HEK293 (cell line): ENCODE data around the gene PBRM1.

Experiments used
- BCL11B ChIP-seq: fragments of 450-650 bp; formaldehyde crosslinking; IDR thresholded peaks from 2 replicates; pipeline ENCODE4 v1.5.1; 2016; ENCODE audit warnings: low read depth, missing biosample characterization, missing genetic modification characterization
- GLI2 ChIP-seq: fragments of 450-650 bp; formaldehyde crosslinking; IDR thresholded peaks from 2 replicates; pipeline ENCODE4; 2017; ENCODE audit warnings: missing biosample characterization, missing genetic modification characterization, low read depth, borderline replicate concordance
- KLF16 ChIP-seq: fragments of 450-650 bp; formaldehyde crosslinking; IDR thresholded peaks from 2 replicates; pipeline ENCODE4 v1.5.1; 2017; ENCODE audit warnings: missing biosample characterization, missing genetic modification characterization
- KLF9 ChIP-seq: fragments of 450-650 bp; formaldehyde crosslinking; IDR thresholded peaks from 2 replicates; pipeline ENCODE4 v1.5.1; 2016; ENCODE audit warnings: missing biosample characterization, missing genetic modification characterization, low read depth
- SCRT1 ChIP-seq: fragments of 450-650 bp; formaldehyde crosslinking; IDR thresholded peaks from 2 replicates; pipeline ENCODE4 v1.5.1; 2016; ENCODE audit warnings: missing biosample characterization, missing genetic modification characterization, borderline replicate concordance
- SP3 ChIP-seq: fragments of 450-650 bp; formaldehyde crosslinking; IDR thresholded peaks from 2 replicates; pipeline ENCODE4 v1.5.1; 2016; ENCODE audit warnings: missing biosample characterization, missing genetic modification characterization
- SP7 ChIP-seq: fragments of 450-650 bp; formaldehyde crosslinking; IDR thresholded peaks from 2 replicates; pipeline ENCODE4 v1.5.1; 2016; ENCODE audit warnings: missing biosample characterization, missing genetic modification characterization
- YY1 ChIP-seq: fragments of 450-650 bp; formaldehyde crosslinking; IDR thresholded peaks from 2 replicates; pipeline ENCODE4 v1.5.1; 2018; ENCODE audit warnings: missing biosample characterization, missing genetic modification characterization
- ZBTB17 ChIP-seq: fragments of 450-650 bp; formaldehyde crosslinking; IDR thresholded peaks from 2 replicates; pipeline ENCODE4 v1.5.1; 2016; ENCODE audit warnings: missing biosample characterization, missing genetic modification characterization
- ZBTB48 ChIP-seq: fragments of 450-650 bp; formaldehyde crosslinking; IDR thresholded peaks from 2 replicates; pipeline ENCODE4 v1.5.1; 2016; ENCODE audit warnings: missing biosample characterization, missing genetic modification characterization
- ZBTB8A ChIP-seq: fragments of 450-650 bp; formaldehyde crosslinking; IDR thresholded peaks from 2 replicates; pipeline ENCODE4 v1.5.1; 2016; ENCODE audit warnings: missing biosample characterization, missing genetic modification characterization
- ZFHX2 ChIP-seq: fragments of 450-650 bp; formaldehyde crosslinking; conservative IDR thresholded peaks from 2 replicates; pipeline ENCODE4 v1.5.1; 2016; ENCODE audit warnings: missing biosample characterization, missing genetic modification characterization
- ZNF175 ChIP-seq: fragments of 450-650 bp; formaldehyde crosslinking; IDR thresholded peaks from 2 replicates; pipeline ENCODE4 v1.5.1; 2016; ENCODE audit warnings: missing biosample characterization, missing genetic modification characterization
- ZNF2 ChIP-seq: fragments of 450-650 bp; formaldehyde crosslinking; IDR thresholded peaks from 2 replicates; pipeline ENCODE4 v1.5.1; 2016; ENCODE audit warnings: missing biosample characterization, missing genetic modification characterization
- ZNF26 ChIP-seq: fragments of 450-650 bp; formaldehyde crosslinking; IDR thresholded peaks from 2 replicates; pipeline ENCODE4 v1.5.1; 2016; ENCODE audit warnings: missing biosample characterization, missing genetic modification characterization
- ZNF274 ChIP-seq, 2 experiments: fragments of 200-500 bp in 1 of 2; fragments of 450-650 bp in 1 of 2; sonication (Bioruptor generic) in 1 of 2; formaldehyde crosslinking in 1 of 2; IDR thresholded peaks; 2 replicates each; pipeline versions ENCODE4 v1.5.1 to v1.6.1; 2014 to 2016; ENCODE audit warnings: borderline replicate concordance in 1 of 2, inconsistent platforms in 1 of 2, low read length in 1 of 2, missing biosample characterization in 1 of 2, missing genetic modification characterization in 1 of 2
- ZNF324 ChIP-seq: fragments of 450-650 bp; formaldehyde crosslinking; IDR thresholded peaks from 2 replicates; pipeline ENCODE4 v1.5.1; 2016; ENCODE audit warnings: missing biosample characterization, missing genetic modification characterization
- ZNF350 ChIP-seq: fragments of 450-650 bp; formaldehyde crosslinking; IDR thresholded peaks from 2 replicates; pipeline ENCODE4 v1.5.0; 2017; ENCODE audit warnings: missing biosample characterization, mild to moderate bottlenecking, missing genetic modification characterization
- ZNF366 ChIP-seq: fragments of 450-650 bp; formaldehyde crosslinking; conservative IDR thresholded peaks from 2 replicates; pipeline ENCODE4 v1.5.1; 2016; ENCODE audit warnings: missing biosample characterization, missing genetic modification characterization
- ZNF394 ChIP-seq: fragments of 450-650 bp; formaldehyde crosslinking; IDR thresholded peaks from 2 replicates; pipeline ENCODE4 v1.5.1; 2016; ENCODE audit warnings: missing biosample characterization, missing genetic modification characterization, mild to moderate bottlenecking, moderate library complexity, borderline replicate concordance
- ZNF529 ChIP-seq: fragments of 450-650 bp; formaldehyde crosslinking; IDR thresholded peaks from 2 replicates; pipeline ENCODE4 v1.5.1; 2017; ENCODE audit warnings: missing genetic modification characterization, missing biosample characterization; ENCODE audit not compliant: insufficient replicate concordance
- ZNF558 ChIP-seq: fragments of 450-650 bp; formaldehyde crosslinking; IDR thresholded peaks from 2 replicates; pipeline ENCODE4 v1.5.1; 2016; ENCODE audit warnings: missing biosample characterization, missing genetic modification characterization
- ZNF560 ChIP-seq: fragments of 450-650 bp; formaldehyde crosslinking; IDR thresholded peaks from 2 replicates; pipeline ENCODE4 v1.5.1; 2017; ENCODE audit warnings: missing biosample characterization, missing genetic modification characterization, borderline replicate concordance
- ZNF610 ChIP-seq: fragments of 450-650 bp; formaldehyde crosslinking; IDR thresholded peaks from 2 replicates; pipeline ENCODE4 v1.5.1; 2016; ENCODE audit warnings: missing biosample characterization, missing genetic modification characterization, borderline replicate concordance
- ZNF629 ChIP-seq: fragments of 450-650 bp; formaldehyde crosslinking; IDR thresholded peaks from 2 replicates; pipeline ENCODE4 v1.5.1; 2017; ENCODE audit warnings: missing biosample characterization, missing genetic modification characterization
- ZNF639 ChIP-seq: fragments of 450-650 bp; formaldehyde crosslinking; IDR thresholded peaks from 2 replicates; pipeline ENCODE4 v1.5.1; 2016; ENCODE audit warnings: missing biosample characterization, missing genetic modification characterization
- ZNF664 ChIP-seq: fragments of 450-650 bp; formaldehyde crosslinking; IDR thresholded peaks from 2 replicates; pipeline ENCODE4 v1.5.1; 2016; ENCODE audit warnings: missing biosample characterization, missing genetic modification characterization
- ZNF701 ChIP-seq: fragments of 450-650 bp; formaldehyde crosslinking; IDR thresholded peaks from 2 replicates; pipeline ENCODE4 v1.5.1; 2016; ENCODE audit warnings: missing biosample characterization, missing genetic modification characterization
- ZNF837 ChIP-seq: fragments of 450-650 bp; formaldehyde crosslinking; IDR thresholded peaks from 2 replicates; pipeline ENCODE4 v1.5.1; 2016; ENCODE audit warnings: missing biosample characterization, missing genetic modification characterization
- ZSCAN30 ChIP-seq: fragments of 450-650 bp; IDR thresholded peaks from 2 replicates; pipeline ENCODE4 v1.5.1; 2018; ENCODE audit warnings: missing biosample characterization, mild to moderate bottlenecking, missing genetic modification characterization, moderate library complexity
- TF ChIP-seq, protein P1 (sequence below): fragments of 450-650 bp; formaldehyde crosslinking; IDR thresholded peaks from 2 replicates; pipeline ENCODE4 v1.5.1; 2016; ENCODE audit warnings: missing biosample characterization, missing genetic modification characterization
- TF ChIP-seq, protein P2 (sequence below): fragments of 450-650 bp; formaldehyde crosslinking; IDR thresholded peaks from 2 replicates; pipeline ENCODE4 v1.5.1; 2016; ENCODE audit warnings: missing biosample characterization, missing genetic modification characterization

The PBRM1 gene

DNA sequence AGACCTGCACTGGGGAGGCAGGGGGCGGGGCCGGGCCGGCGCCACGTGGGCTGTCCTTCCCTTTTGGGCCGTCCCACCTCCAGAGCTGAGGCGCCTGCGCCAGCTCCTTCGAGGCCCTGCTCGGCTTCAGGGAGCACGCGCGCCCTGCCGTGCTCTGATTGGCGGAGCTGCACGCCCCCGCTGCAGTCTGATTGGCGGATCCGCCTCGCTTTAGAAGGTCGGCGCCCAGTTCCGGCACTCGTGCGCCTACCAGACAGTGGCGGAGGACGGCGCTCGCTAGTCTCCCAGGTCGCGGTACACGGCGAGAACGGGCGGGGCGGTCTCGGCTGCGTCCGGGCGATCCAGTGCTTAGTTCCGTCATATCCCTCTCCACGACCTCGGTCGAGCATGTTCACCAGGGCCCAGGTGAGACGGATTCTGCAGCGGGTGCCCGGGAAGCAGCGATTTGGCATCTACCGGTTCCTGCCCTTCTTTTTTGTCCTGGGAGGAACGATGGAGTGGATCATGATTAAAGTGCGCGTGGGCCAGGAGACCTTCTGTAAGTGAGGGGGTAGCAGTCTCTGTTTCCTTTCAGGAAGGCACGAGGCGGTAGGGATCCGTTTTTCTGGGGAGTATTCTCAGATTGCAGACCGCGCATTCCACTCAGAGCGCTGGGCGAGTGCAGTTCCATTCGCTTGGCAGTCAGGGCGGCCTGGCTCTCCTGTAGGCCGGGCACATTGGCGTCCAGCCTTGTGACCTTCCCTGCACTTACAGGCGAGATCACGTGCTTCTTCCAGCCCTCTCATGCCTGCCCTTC lies 149.1 kb downstream of the PBRM1 start, which contains the start of gene UQCC5 (continued):
- no peak for TF ChIP-seq ZNF26 (tag by site-specific recombination)
- peak; percentile 29; the same call in 1 of the 2 replicates for TF ChIP-seq KLF16 (tag by site-specific recombination)
- TF ChIP-seq, protein P1, sequence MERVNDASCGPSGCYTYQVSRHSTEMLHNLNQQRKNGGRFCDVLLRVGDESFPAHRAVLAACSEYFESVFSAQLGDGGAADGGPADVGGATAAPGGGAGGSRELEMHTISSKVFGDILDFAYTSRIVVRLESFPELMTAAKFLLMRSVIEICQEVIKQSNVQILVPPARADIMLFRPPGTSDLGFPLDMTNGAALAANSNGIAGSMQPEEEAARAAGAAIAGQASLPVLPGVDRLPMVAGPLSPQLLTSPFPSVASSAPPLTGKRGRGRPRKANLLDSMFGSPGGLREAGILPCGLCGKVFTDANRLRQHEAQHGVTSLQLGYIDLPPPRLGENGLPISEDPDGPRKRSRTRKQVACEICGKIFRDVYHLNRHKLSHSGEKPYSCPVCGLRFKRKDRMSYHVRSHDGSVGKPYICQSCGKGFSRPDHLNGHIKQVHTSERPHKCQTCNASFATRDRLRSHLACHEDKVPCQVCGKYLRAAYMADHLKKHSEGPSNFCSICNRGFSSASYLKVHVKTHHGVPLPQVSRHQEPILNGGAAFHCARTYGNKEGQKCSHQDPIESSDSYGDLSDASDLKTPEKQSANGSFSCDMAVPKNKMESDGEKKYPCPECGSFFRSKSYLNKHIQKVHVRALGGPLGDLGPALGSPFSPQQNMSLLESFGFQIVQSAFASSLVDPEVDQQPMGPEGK (tag by site-specific recombination) = no peak
- no peak for TF ChIP-seq ZNF529 (tag by site-specific recombination)
- TF ChIP-seq ZNF560 (tag by site-specific recombination) = no peak
- TF ChIP-seq ZBTB8A (tag by site-specific recombination) = peak; percentile 88
- TF ChIP-seq ZNF837 (tag by site-specific recombination) = no peak
- 0 out of 2 replicates have a peak, but pooled peaks have one; percentile 35 for TF ChIP-seq ZNF639
- 0 out of 2 replicates have a peak, but pooled peaks have one; percentile 9 for TF ChIP-seq ZBTB48 (tag by site-specific recombination)
- peak; percentile 60; the same call in 1 of the 2 replicates for TF ChIP-seq ZFHX2 (tag by site-specific recombination)
- TF ChIP-seq ZBTB17 (tag by site-specific recombination) = peak; percentile 88
- no peak for TF ChIP-seq ZNF394 (tag by site-specific recombination)
- no peak for TF ChIP-seq YY1
- TF ChIP-seq ZSCAN30 (tag by site-specific recombination) = peak; percentile 49; the same call in 1 of the 2 replicates
- TF ChIP-seq ZNF610 (tag by site-specific recombination) = no peak
- no peak for TF ChIP-seq ZNF274 (IDR thresholded peaks at IDR 0.05; ENCODE audit: low read length)
- no peak for TF ChIP-seq ZNF274 (tag by site-specific recombination; IDR thresholded peaks at IDR 0.05; ENCODE audit: borderline replicate concordance)
- 0 out of 2 replicates have a peak, but pooled peaks have one; percentile 13 for TF ChIP-seq ZNF366 (tag by site-specific recombination)
- TF ChIP-seq, protein P2, sequence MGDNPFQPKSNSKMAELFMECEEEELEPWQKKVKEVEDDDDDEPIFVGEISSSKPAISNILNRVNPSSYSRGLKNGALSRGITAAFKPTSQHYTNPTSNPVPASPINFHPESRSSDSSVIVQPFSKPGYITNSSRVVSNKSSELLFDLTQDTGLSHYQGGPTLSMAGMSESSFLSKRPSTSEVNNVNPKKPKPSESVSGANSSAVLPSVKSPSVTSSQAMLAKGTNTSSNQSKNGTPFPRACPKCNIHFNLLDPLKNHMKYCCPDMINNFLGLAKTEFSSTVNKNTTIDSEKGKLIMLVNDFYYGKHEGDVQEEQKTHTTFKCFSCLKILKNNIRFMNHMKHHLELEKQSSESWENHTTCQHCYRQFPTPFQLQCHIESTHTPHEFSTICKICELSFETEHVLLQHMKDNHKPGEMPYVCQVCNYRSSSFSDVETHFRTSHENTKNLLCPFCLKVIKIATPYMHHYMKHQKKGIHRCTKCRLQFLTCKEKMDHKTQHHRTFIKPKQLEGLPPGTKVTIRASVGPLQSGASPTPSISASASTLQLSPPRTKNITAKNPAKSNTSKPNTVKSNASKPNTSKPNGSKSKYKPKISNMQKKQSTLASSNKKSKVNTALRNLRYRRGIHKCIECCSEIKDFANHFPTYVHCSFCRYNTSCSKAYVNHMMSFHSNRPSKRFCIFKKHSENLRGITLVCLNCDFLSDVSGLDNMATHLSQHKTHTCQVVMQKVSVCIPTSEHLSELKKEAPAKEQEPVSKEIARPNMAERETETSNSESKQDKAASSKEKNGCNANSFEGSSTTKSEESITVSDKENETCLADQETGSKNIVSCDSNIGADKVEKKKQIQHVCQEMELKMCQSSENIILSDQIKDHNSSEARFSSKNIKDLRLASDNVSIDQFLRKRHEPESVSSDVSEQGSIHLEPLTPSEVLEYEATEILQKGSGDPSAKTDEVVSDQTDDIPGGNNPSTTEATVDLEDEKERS (tag by site-specific recombination) = no peak
- peak; percentile 96 for TF ChIP-seq KLF9 (tag by site-specific recombination)
- TF ChIP-seq ZNF629 = peak; percentile 49
- no peak for TF ChIP-seq ZNF175 (tag by site-specific recombination)
- TF ChIP-seq BCL11B (tag by site-specific recombination) = no peak
- TF ChIP-seq ZNF350 (tag by site-specific recombination) = no peak
- no peak for TF ChIP-seq ZNF701 (tag by site-specific recombination)
- TF ChIP-seq SP7 = 0 out of 2 replicates have a peak, but pooled peaks have one; percentile 46
- TF ChIP-seq SCRT1 (tag by site-specific recombination) = no peak
- 0 out of 2 replicates have a peak, but pooled peaks have one; percentile 17 for TF ChIP-seq ZNF324 (tag by site-specific recombination)
- no peak for TF ChIP-seq GLI2 (tag by site-specific recombination)
- TF ChIP-seq ZNF664 (tag by site-specific recombination) = no peak
- peak; percentile 72 for TF ChIP-seq SP3 (tag by site-specific recombination)
- TF ChIP-seq ZNF558 (tag by site-specific recombination) = no peak
- TF ChIP-seq ZNF2 = no peak
